ENCODE measurements around the gene EYS. TPM values are rescaled to one million over a fixed set of nuclear protein-coding genes. Genes with fewer than 3 reads are reported as not detected.

The EYS gene
- total and polyA plus RNA-seq, 8 donors = 0.55 to 0.58 TPM; not detected in 6

- no peaks in the 10 kb centered on the region for H3K9me3 ChIP-seq
- H3K27ac ChIP-seq = no peak overlapping the region
- no peaks in the 10 kb centered on the region for H3K27me3 ChIP-seq
- no peaks in the 10 kb centered on the region for H3K36me3 ChIP-seq
- intact Hi-C loops (cut with DNase I; ENCODE audit: low total_unique reads) = no loop called here
- TF ChIP-seq POLR2AphosphoS5 (IDR thresholded peaks at IDR 0.05) (no peak), POLR2A (IDR thresholded peaks at IDR 0.05) (no peak), CTCF (IDR thresholded peaks at IDR 0.05) (no peak), EP300 (IDR thresholded peaks at IDR 0.05) (no peak)
- H3K4me1 ChIP-seq = no peaks in the 10 kb centered on the region
- 50 to 68% (median 62%) methylated on average over 5 of the region's 5 CpGs for WGBS, 5 donors
- H3K4me3 ChIP-seq = no peak overlapping the region
- DNase-seq = peak in 1 of 2 donors; percentile 51
Observed at GRCh38 chr6:64123761-64124633, 1583.0 kb downstream of the EYS start.

GRCh38 chr6:64122712-64123375 lies 1584.2 kb downstream of the EYS start:
- Histone ChIP-seq H3K9me3 (peaks cover 0 to 9% (median 3%) of the 10 kb centered on the region in 4 donors), H3K27me3 (no peaks in the 10 kb centered on the region), H3K4me3 (no peak overlapping the region), H3K27ac (no peak overlapping the region), H3K36me3 (no peaks in the 10 kb centered on the region), H3K4me1 (no peaks in the 10 kb centered on the region)
- DNase-seq = no peak
- no peak for TF ChIP-seq POLR2A (IDR thresholded peaks at IDR 0.05)
- TF ChIP-seq EP300 (IDR thresholded peaks at IDR 0.05) = no peak
- no peak for TF ChIP-seq CTCF (IDR thresholded peaks at IDR 0.05)
- TF ChIP-seq POLR2AphosphoS5 (IDR thresholded peaks at IDR 0.05) = no peak
- intact Hi-C loops (cut with DNase I; ENCODE audit: low total_unique reads) = no loop called here
- 33 to 50% (median 37%) methylated on average over 4 of the region's 4 CpGs for WGBS, 5 donors

GRCh38 chr6:64121011-64121565 lies 1585.9 kb downstream of the EYS start:
- Histone ChIP-seq H3K27me3 (no peaks in the 10 kb centered on the region), H3K4me3 (no peak overlapping the region), H3K9me3 (peaks cover 0 to 14% (median 5%) of the 10 kb centered on the region in 4 donors), H3K4me1 (no peaks in the 10 kb centered on the region), H3K27ac (no peak overlapping the region), H3K36me3 (no peaks in the 10 kb centered on the region)
- DNase-seq = no peak
- TF ChIP-seq POLR2A (IDR thresholded peaks at IDR 0.05) (no peak), CTCF (IDR thresholded peaks at IDR 0.05) (no peak), POLR2AphosphoS5 (IDR thresholded peaks at IDR 0.05) (no peak), EP300 (IDR thresholded peaks at IDR 0.05) (no peak)
- intact Hi-C loops (cut with DNase I; ENCODE audit: low total_unique reads) = no loop called here
- WGBS, 5 donors = 85 to 95% (median 91%) methylated on average over 3 of the region's 3 CpGs

GRCh38 chr6:64113704-64114103 lies 1593.3 kb downstream of the EYS start:
- H3K4me3 ChIP-seq = no peak overlapping the region
- no peaks in the 10 kb centered on the region for H3K36me3 ChIP-seq
- 65 to 75% (median 67%) methylated on average over 3 of the region's 3 CpGs for WGBS, 5 donors
- TF ChIP-seq POLR2A (IDR thresholded peaks at IDR 0.05) = no peak
- no peak for TF ChIP-seq POLR2AphosphoS5 (IDR thresholded peaks at IDR 0.05)
- no peak for TF ChIP-seq EP300 (IDR thresholded peaks at IDR 0.05)
- TF ChIP-seq CTCF (IDR thresholded peaks at IDR 0.05) = no peak
- H3K27me3 ChIP-seq = no peaks in the 10 kb centered on the region
- no peak overlapping the region for H3K27ac ChIP-seq
- no peak for DNase-seq
- intact Hi-C loops (cut with DNase I; ENCODE audit: low total_unique reads) = no loop called here
- peaks cover 0 to 21% (median 7%) of the 10 kb centered on the region in 4 donors for H3K9me3 ChIP-seq
- no peaks in the 10 kb centered on the region for H3K4me1 ChIP-seq

Data from stomach (tissue), 9 donors.